Smooth muscle cell of trachea (primary cell): Measurements from ENCODE around the gene PTPN13. TPM values are rescaled to one million over a fixed set of nuclear protein-coding genes. Genes with fewer than 3 reads are reported as not detected.

ENCODE experiments used
- total RNA-seq: library from RNA; depleted of rRNA; stranded (reverse); fragments of >200 nt; gene quantifications from 2 replicates; pipeline ENCODE4 v1.2.1, GENCODE V29; 2014

PTPN13 gene, protein sequence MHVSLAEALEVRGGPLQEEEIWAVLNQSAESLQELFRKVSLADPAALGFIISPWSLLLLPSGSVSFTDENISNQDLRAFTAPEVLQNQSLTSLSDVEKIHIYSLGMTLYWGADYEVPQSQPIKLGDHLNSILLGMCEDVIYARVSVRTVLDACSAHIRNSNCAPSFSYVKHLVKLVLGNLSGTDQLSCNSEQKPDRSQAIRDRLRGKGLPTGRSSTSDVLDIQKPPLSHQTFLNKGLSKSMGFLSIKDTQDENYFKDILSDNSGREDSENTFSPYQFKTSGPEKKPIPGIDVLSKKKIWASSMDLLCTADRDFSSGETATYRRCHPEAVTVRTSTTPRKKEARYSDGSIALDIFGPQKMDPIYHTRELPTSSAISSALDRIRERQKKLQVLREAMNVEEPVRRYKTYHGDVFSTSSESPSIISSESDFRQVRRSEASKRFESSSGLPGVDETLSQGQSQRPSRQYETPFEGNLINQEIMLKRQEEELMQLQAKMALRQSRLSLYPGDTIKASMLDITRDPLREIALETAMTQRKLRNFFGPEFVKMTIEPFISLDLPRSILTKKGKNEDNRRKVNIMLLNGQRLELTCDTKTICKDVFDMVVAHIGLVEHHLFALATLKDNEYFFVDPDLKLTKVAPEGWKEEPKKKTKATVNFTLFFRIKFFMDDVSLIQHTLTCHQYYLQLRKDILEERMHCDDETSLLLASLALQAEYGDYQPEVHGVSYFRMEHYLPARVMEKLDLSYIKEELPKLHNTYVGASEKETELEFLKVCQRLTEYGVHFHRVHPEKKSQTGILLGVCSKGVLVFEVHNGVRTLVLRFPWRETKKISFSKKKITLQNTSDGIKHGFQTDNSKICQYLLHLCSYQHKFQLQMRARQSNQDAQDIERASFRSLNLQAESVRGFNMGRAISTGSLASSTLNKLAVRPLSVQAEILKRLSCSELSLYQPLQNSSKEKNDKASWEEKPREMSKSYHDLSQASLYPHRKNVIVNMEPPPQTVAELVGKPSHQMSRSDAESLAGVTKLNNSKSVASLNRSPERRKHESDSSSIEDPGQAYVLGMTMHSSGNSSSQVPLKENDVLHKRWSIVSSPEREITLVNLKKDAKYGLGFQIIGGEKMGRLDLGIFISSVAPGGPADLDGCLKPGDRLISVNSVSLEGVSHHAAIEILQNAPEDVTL (N-terminal part only)
- 68.5 and 76.8 TPM in 2 replicates for total RNA-seq

GRCh38 chr4:86593688-86594558 is at the start of gene PTPN13:
Gene PTPN13 (plus strand): TSS chr4:86594315. CDS start chr4:86635257, 40,942 bp downstream.

GRCh38 chr4:86848732-86849619 is 254.9 kb downstream of the PTPN13 start, which contains the start of gene SLC10A6:
Gene SLC10A6 (minus strand): TSS chr4:86849384. CDS start chr4:86849115, 269 bp downstream.

Other genes starting within 250 kb of the PTPN13 start
- gene MAPK10, start 234.3 kb upstream of the PTPN13 start, total RNA-seq = 35.8 and 42.0 TPM in 2 replicates